GM21576 (cell line): ENCODE results near the gene FILIP1.

Experiments
- ATAC-seq: cut with Tn5 transposase; IDR thresholded peaks from one replicate; pipeline ENCODE4 v1.9.1; 2021; ENCODE audit warnings: mild to moderate bottlenecking, moderate library complexity; ENCODE audit not compliant: unreplicated experiment

The FILIP1 gene

GRCh38 chr6:75279418-75279817 is 214.2 kb downstream of the FILIP1 start:
- ATAC-seq = no peak

GRCh38 chr6:75278474-75279077 is 215.0 kb downstream of the FILIP1 start:
- ATAC-seq = no peak

- no peak for ATAC-seq
Observed at GRCh38 chr6:75275067-75275466, 218.5 kb downstream of the FILIP1 start.

- ATAC-seq = no peak
Observed at GRCh38 chr6:75273009-75273408, 220.6 kb downstream of the FILIP1 start.

GRCh38 chr6:75272145-75272840 is 221.3 kb downstream of the FILIP1 start:
- ATAC-seq = no peak

- ATAC-seq = no peak
Observed at GRCh38 chr6:75268988-75269354, 224.6 kb downstream of the FILIP1 start.

- ATAC-seq = no peak
Observed at GRCh38 chr6:75268121-75268987, 225.2 kb downstream of the FILIP1 start.

GRCh38 chr6:75267461-75267860 is 226.1 kb downstream of the FILIP1 start:
- ATAC-seq = no peak

- peak; percentile 66 for ATAC-seq
Observed at GRCh38 chr6:75266716-75267291, 226.8 kb downstream of the FILIP1 start.

- ATAC-seq = no peak
Observed at GRCh38 chr6:75263401-75263750, 230.2 kb downstream of the FILIP1 start.

GRCh38 chr6:75262716-75263400 is 230.7 kb downstream of the FILIP1 start:
- no peak for ATAC-seq

- ATAC-seq = no peak
Observed at GRCh38 chr6:75261299-75261698, 232.3 kb downstream of the FILIP1 start.

- no peak for ATAC-seq
Observed at GRCh38 chr6:75257343-75258087, 236.1 kb downstream of the FILIP1 start.

GRCh38 chr6:75250552-75250951 is 243.0 kb downstream of the FILIP1 start:
- no peak for ATAC-seq

- no peak for ATAC-seq
Observed at GRCh38 chr6:75249837-75250236, 243.8 kb downstream of the FILIP1 start.

GRCh38 chr6:75246386-75246785 is 247.2 kb downstream of the FILIP1 start:
- no peak for ATAC-seq

GRCh38 chr6:75244063-75244584 is 249.5 kb downstream of the FILIP1 start:
- peak; percentile 1 for ATAC-seq

GRCh38 chr6:75243333-75244062 is 250.1 kb downstream of the FILIP1 start, which contains the start of gene COX7A2:
Gene COX7A2 (minus strand): TSS chr6:75243801. CDS start chr6:75243734, 67 bp downstream.
- ATAC-seq = peak; percentile 96
